GM23338 (cell line): ENCODE results near the gene ATP10B. TPM values are rescaled to one million over a fixed set of nuclear protein-coding genes. Genes with fewer than 3 reads are reported as not detected.

ENCODE experiments used
- ATAC-seq: fragments of 200-7000 bp; cut with Tn5 transposase; 3 replicates; pipeline ENCODE4 v1.9.1; 2020
- DNase-seq: peaks from one replicate; pipeline ENCODE4 v3.0.0-alpha.2; 2015; ENCODE audit warnings: low spot score
- H2AFZ ChIP-seq: fragments of 200-600 bp; sonication (generic); 2 replicates; pipeline ENCODE4 v1.8.0; 2016; ENCODE audit warnings: antibody characterized with exemption, mild to moderate bottlenecking, moderate library complexity
- H3F3A ChIP-seq: fragments of 200-600 bp; sonication (generic); replicated peaks from 2 replicates; pipeline ENCODE4 v1.8.0; 2017; ENCODE audit warnings: antibody characterized with exemption, mixed run types, low read depth
- H3K27ac ChIP-seq: fragments of 200-600 bp; sonication (generic); 2 replicates; pipeline ENCODE4 v1.6.1; 2016; ENCODE audit warnings: low read depth
- H3K27me3 ChIP-seq: fragments of 200-600 bp; sonication (generic); 2 replicates; pipeline ENCODE4 v1.8.0; 2016; ENCODE audit warnings: mild to moderate bottlenecking, mixed run types, moderate library complexity; ENCODE audit not compliant: insufficient read depth
- H3K36me3 ChIP-seq: fragments of 200-600 bp; sonication (generic); 2 replicates; pipeline ENCODE4 v1.8.0; 2016; ENCODE audit warnings: mild to moderate bottlenecking; ENCODE audit not compliant: insufficient read depth
- H3K4me1 ChIP-seq: fragments of 200-600 bp; sonication (generic); 2 replicates; pipeline ENCODE4 v1.8.0; 2016; ENCODE audit warnings: mild to moderate bottlenecking, moderate library complexity; ENCODE audit not compliant: insufficient read depth
- H3K4me2 ChIP-seq: fragments of 200-600 bp; sonication (generic); 2 replicates; pipeline ENCODE4 v1.7.1; 2017; ENCODE audit warnings: mixed run types
- H3K4me3 ChIP-seq: fragments of 200-600 bp; sonication (generic); 2 replicates; pipeline ENCODE4 v1.6.1; 2016; ENCODE audit warnings: mixed run types
- H3K79me2 ChIP-seq: fragments of 200-600 bp; sonication (generic); replicated peaks from 2 replicates; pipeline ENCODE4 v1.8.0; 2017; ENCODE audit warnings: mild to moderate bottlenecking; ENCODE audit not compliant: insufficient read depth
- H3K9me2 ChIP-seq: fragments of 200-600 bp; sonication (generic); 2 replicates; pipeline ENCODE4 v1.8.0; 2017; ENCODE audit not compliant: insufficient read depth
- H4K20me1 ChIP-seq: fragments of 200-600 bp; sonication (generic); replicated peaks from 2 replicates; pipeline ENCODE4 v1.8.0; 2017; ENCODE audit warnings: mild to moderate bottlenecking; ENCODE audit not compliant: insufficient read depth
- H3K27ac Mint-ChIP-seq: 2 replicates; pipeline ENCODE4 v1.8.0; 2020; ENCODE audit warnings: inconsistent platforms, mild to moderate bottlenecking, moderate library complexity, mixed read lengths
- H3K27me3 Mint-ChIP-seq: 3 replicates; pipeline ENCODE4 v1.8.0; 2022; ENCODE audit warnings: low read depth, mild to moderate bottlenecking, moderate library complexity, mixed read lengths, inconsistent platforms; ENCODE audit not compliant: insufficient read depth, poor library complexity
- H3K36me3 Mint-ChIP-seq: 3 replicates; pipeline ENCODE4 v1.8.0; 2021; ENCODE audit warnings: low read depth, mild to moderate bottlenecking, inconsistent platforms, moderate library complexity, mixed read lengths
- H3K4me1 Mint-ChIP-seq: 3 replicates; pipeline ENCODE4 v1.8.0; 2020; ENCODE audit warnings: mild to moderate bottlenecking, inconsistent platforms, mixed read lengths
- H3K4me3 Mint-ChIP-seq: 3 replicates; pipeline ENCODE4 v1.8.0; 2021; ENCODE audit warnings: moderate library complexity, mild to moderate bottlenecking, inconsistent platforms, mixed read lengths
- H3K9me3 Mint-ChIP-seq: 3 replicates; pipeline ENCODE4 v1.8.0; 2020; ENCODE audit warnings: moderate library complexity, mild to moderate bottlenecking, inconsistent platforms, mixed read lengths
- EZH2 ChIP-seq: fragments of 200-600 bp; sonication (generic); IDR thresholded peaks from one replicate; pipeline ENCODE4 v1.8.0; 2017; ENCODE audit warnings: antibody characterized with exemption, mild to moderate bottlenecking, low read depth; ENCODE audit not compliant: unreplicated experiment
- EZH2phosphoT487 ChIP-seq: fragments of 200-600 bp; sonication (generic); IDR thresholded peaks from one replicate; pipeline ENCODE4 v1.8.1; 2018; ENCODE audit warnings: antibody characterized with exemption; ENCODE audit not compliant: unreplicated experiment
- JUNB ChIP-seq: IDR thresholded peaks from one replicate; pipeline ENCODE4 v1.6.1; 2016; ENCODE audit warnings: antibody characterized with exemption; ENCODE audit not compliant: unreplicated experiment
- NANOG ChIP-seq: IDR thresholded peaks from 2 replicates; pipeline ENCODE4 v1.6.1; 2016; ENCODE audit warnings: antibody characterized with exemption, borderline replicate concordance
- POLR2AphosphoS5 ChIP-seq: IDR thresholded peaks from 2 replicates; pipeline ENCODE4 v1.6.1; 2016; ENCODE audit warnings: antibody characterized with exemption, low read depth
- STAT1 ChIP-seq: IDR thresholded peaks from one replicate; pipeline ENCODE4 v1.6.1; 2016; ENCODE audit warnings: antibody characterized with exemption; ENCODE audit not compliant: unreplicated experiment
- ZNF114 ChIP-seq: fragments of 250-450 bp; sonication (Bioruptor Pico); IDR thresholded peaks from 2 replicates; pipeline ENCODE4 v1.5.0; 2020; ENCODE audit warnings: mild to moderate bottlenecking, moderate library complexity
- ZNF331 ChIP-seq: fragments of 250-450 bp; sonication (Bioruptor Pico); IDR thresholded peaks from 2 replicates; pipeline ENCODE4 v1.5.0; 2020; ENCODE audit warnings: low read depth, mild to moderate bottlenecking, moderate library complexity
- polyA plus RNA-seq: library from polyadenylated mRNA; unstranded; fragments of >200 nt; fragmentation: Nextera tagmentation; extraction: Ambion mirVana; gene quantifications from 2 replicates; pipeline ENCODE4 v1.2.1, GENCODE V29; 2016
- total RNA-seq: library from RNA; depleted of rRNA; stranded (reverse); fragments of >200 nt; shearing (Covaris generic); gene quantifications from 2 replicates; pipeline ENCODE4 v1.2.3, GENCODE V29; 2014
- TF ChIP-seq, protein P1 (sequence below), 2 experiments: fragments of 200-600 bp in 1 of 2; sonication (generic) in 1 of 2; conservative IDR thresholded peaks; 2 replicates each; pipeline versions ENCODE4 v1.5.1 to v1.6.1; 2016 to 2017; ENCODE audit warnings: antibody characterized with exemption in 2 of 2, low read depth in 2 of 2, mild to moderate bottlenecking in 2 of 2, moderate library complexity in 1 of 2
- TF ChIP-seq, protein P2 (sequence below): IDR thresholded peaks from 2 replicates; pipeline ENCODE4 v1.6.1; 2016; ENCODE audit warnings: antibody characterized with exemption

Gene ATP10B
- total and polyA plus RNA-seq, 2 experiments from 2014 or later, result 0.11 to 0.14 TPM

GRCh38 chr5:160743027-160743426, 109.0 kb downstream of the ATP10B start:
- H3K27me3 Mint-ChIP-seq, result no peaks in the 10 kb centered on the region
- Histone ChIP-seq H3K4me3 (no peak overlapping the region), H3K36me3 (no peaks in the 10 kb centered on the region), H3K4me1 (peaks cover 9% of the 10 kb centered on the region; the same call in 1 of the 2 replicates), H3K4me2 (no peak overlapping the region), H3K79me2 (no peaks in the 10 kb centered on the region), H3F3A (no peaks in the 10 kb centered on the region), H2AFZ (no peak overlapping the region), H3K27me3 (no peaks in the 10 kb centered on the region), H4K20me1 (no peaks in the 10 kb centered on the region), H3K27ac (no peak overlapping the region), H3K9me2 (no peaks in the 10 kb centered on the region)
- no peaks in the 10 kb centered on the region for H3K36me3 Mint-ChIP-seq
- no peak overlapping the region for H3K4me3 Mint-ChIP-seq
- H3K4me1 Mint-ChIP-seq, result peaks cover 17% of the 10 kb centered on the region
- DNase-seq (no peak), ATAC-seq (no peak)
- H3K27ac Mint-ChIP-seq, result no peak overlapping the region; the same call in 1 of the 2 replicates
- no peaks in the 10 kb centered on the region for H3K9me3 Mint-ChIP-seq
- TF ChIP-seq ZNF331 (CRISPR knock-in tag) (no peak), STAT1 (no peak), JUNB (no peak), NANOG (no peak), EZH2 (no peak), EZH2phosphoT487 (no peak), POLR2AphosphoS5 (no peak), ZNF114 (CRISPR knock-in tag) (no peak)
- TF ChIP-seq, protein P1, sequence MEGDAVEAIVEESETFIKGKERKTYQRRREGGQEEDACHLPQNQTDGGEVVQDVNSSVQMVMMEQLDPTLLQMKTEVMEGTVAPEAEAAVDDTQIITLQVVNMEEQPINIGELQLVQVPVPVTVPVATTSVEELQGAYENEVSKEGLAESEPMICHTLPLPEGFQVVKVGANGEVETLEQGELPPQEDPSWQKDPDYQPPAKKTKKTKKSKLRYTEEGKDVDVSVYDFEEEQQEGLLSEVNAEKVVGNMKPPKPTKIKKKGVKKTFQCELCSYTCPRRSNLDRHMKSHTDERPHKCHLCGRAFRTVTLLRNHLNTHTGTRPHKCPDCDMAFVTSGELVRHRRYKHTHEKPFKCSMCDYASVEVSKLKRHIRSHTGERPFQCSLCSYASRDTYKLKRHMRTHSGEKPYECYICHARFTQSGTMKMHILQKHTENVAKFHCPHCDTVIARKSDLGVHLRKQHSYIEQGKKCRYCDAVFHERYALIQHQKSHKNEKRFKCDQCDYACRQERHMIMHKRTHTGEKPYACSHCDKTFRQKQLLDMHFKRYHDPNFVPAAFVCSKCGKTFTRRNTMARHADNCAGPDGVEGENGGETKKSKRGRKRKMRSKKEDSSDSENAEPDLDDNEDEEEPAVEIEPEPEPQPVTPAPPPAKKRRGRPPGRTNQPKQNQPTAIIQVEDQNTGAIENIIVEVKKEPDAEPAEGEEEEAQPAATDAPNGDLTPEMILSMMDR (conservative IDR thresholded peaks at IDR 0.05; ENCODE audit: low read depth in 2 of 2), result no peak

DNA sequence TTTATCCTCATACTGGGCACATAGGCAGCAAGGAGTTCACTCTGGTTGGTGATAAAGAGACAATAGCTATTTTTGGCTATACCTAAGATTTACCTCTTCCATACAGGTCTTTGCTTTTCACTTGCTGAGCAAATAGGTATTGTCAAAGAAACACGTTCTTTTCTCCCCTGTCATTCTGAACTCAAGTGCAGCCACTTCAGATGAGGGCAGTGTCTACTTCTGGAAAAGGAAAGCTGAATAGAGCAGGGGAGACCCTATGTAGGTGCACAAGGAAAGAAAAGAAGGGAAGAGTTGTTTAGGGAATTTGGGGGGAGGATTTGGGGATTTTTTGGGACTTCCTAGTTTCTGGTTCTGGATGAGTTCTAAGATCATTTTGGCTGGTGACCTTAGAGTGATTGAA, 109.6 kb downstream of the ATP10B start:
- ATAC-seq, result no peak
- TF ChIP-seq, protein P2, sequence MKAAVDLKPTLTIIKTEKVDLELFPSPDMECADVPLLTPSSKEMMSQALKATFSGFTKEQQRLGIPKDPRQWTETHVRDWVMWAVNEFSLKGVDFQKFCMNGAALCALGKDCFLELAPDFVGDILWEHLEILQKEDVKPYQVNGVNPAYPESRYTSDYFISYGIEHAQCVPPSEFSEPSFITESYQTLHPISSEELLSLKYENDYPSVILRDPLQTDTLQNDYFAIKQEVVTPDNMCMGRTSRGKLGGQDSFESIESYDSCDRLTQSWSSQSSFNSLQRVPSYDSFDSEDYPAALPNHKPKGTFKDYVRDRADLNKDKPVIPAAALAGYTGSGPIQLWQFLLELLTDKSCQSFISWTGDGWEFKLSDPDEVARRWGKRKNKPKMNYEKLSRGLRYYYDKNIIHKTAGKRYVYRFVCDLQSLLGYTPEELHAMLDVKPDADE, result no peak
- no peak for TF ChIP-seq JUNB

More for the DNA sequence above, 109.6 kb downstream of the ATP10B start:
- H3K4me3 Mint-ChIP-seq, result no peak overlapping the region
- Histone ChIP-seq H2AFZ (no peak overlapping the region), H3K4me3 (no peak overlapping the region), H3K4me1 (peaks cover 9% of the 10 kb centered on the region; the same call in 1 of the 2 replicates), H3F3A (no peaks in the 10 kb centered on the region), H3K27ac (no peak overlapping the region), H3K4me2 (no peak overlapping the region), H3K79me2 (no peaks in the 10 kb centered on the region), H3K9me2 (no peaks in the 10 kb centered on the region), H3K27me3 (no peaks in the 10 kb centered on the region), H4K20me1 (no peaks in the 10 kb centered on the region), H3K36me3 (no peaks in the 10 kb centered on the region)
- H3K36me3 Mint-ChIP-seq, result no peaks in the 10 kb centered on the region
- H3K9me3 Mint-ChIP-seq, result no peaks in the 10 kb centered on the region
- no peak for DNase-seq
- H3K27ac Mint-ChIP-seq, result no peak overlapping the region
- H3K27me3 Mint-ChIP-seq, result no peaks in the 10 kb centered on the region
- peaks cover 13% of the 10 kb centered on the region for H3K4me1 Mint-ChIP-seq
